Neural progenitor cell (in vitro differentiated cells): ENCODE measurements around the gene STOML1. TPM values are rescaled to one million over a fixed set of nuclear protein-coding genes. Genes with fewer than 3 reads are reported as not detected.

Experiments
- DNase-seq: peaks from one replicate; pipeline ENCODE4 v3.0.0-alpha.2; 2016; ENCODE audit warnings: low spot score
- H2AFZ ChIP-seq: fragments of 200-600 bp; sonication (generic); replicated peaks from 2 replicates; pipeline ENCODE4 v1.6.1; 2016; ENCODE audit warnings: antibody characterized with exemption
- H3F3A ChIP-seq: fragments of 200-600 bp; sonication (generic); 2 replicates; pipeline ENCODE4 v1.6.1; 2016; ENCODE audit warnings: antibody characterized with exemption, low read depth
- H3K27ac ChIP-seq: fragments of 200-600 bp; sonication (generic); 2 replicates; pipeline ENCODE4 v1.5.1; 2016; ENCODE audit warnings: mild to moderate bottlenecking
- H3K27me3 ChIP-seq: fragments of 200-600 bp; sonication (generic); 2 replicates; pipeline ENCODE4 v1.6.1; 2016; ENCODE audit warnings: mild to moderate bottlenecking, moderate library complexity
- H3K36me3 ChIP-seq: fragments of 200-600 bp; sonication (generic); 2 replicates; pipeline ENCODE4 v1.5.1; 2016
- H3K4me1 ChIP-seq: fragments of 200-600 bp; sonication (generic); 2 replicates; pipeline ENCODE4 v1.6.1; 2016; ENCODE audit warnings: mixed run types
- H3K4me2 ChIP-seq: fragments of 200-600 bp; sonication (generic); 2 replicates; pipeline ENCODE4 v1.6.1; 2016
- H3K4me3 ChIP-seq: fragments of 200-600 bp; sonication (generic); 2 replicates; pipeline ENCODE4 v1.5.1; 2016
- H3K79me2 ChIP-seq: fragments of 200-600 bp; sonication (generic); 2 replicates; pipeline ENCODE4 v1.6.1; 2016; ENCODE audit warnings: low read depth
- H3K9ac ChIP-seq: fragments of 200-600 bp; sonication (generic); 2 replicates; pipeline ENCODE4 v1.6.1; 2016
- H3K9me3 ChIP-seq: fragments of 200-600 bp; sonication (generic); 2 replicates; pipeline ENCODE4 v1.5.1; 2016; ENCODE audit warnings: low read depth
- H4K20me1 ChIP-seq: fragments of 200-600 bp; sonication (generic); 2 replicates; pipeline ENCODE4 v1.6.1; 2016; ENCODE audit warnings: low read depth
- H3K27ac Mint-ChIP-seq: 3 replicates; pipeline ENCODE4 v1.8.0; 2021; ENCODE audit warnings: mixed read lengths
- H3K27me3 Mint-ChIP-seq: 2 replicates; pipeline ENCODE4 v1.8.0; 2022; ENCODE audit warnings: low read depth, mild to moderate bottlenecking, inconsistent platforms, moderate library complexity, mixed read lengths; ENCODE audit not compliant: insufficient read depth
- H3K36me3 Mint-ChIP-seq: 3 replicates; pipeline ENCODE4 v1.8.0; 2021; ENCODE audit warnings: mixed read lengths
- H3K4me1 Mint-ChIP-seq: 3 replicates; pipeline ENCODE4 v1.8.0; 2021; ENCODE audit warnings: mixed read lengths
- H3K4me3 Mint-ChIP-seq: 3 replicates; pipeline ENCODE4 v1.8.0; 2021; ENCODE audit warnings: mild to moderate bottlenecking, moderate library complexity, mixed read lengths
- H3K9me3 Mint-ChIP-seq: 3 replicates; pipeline ENCODE4 v1.8.0; 2020; ENCODE audit warnings: mixed read lengths
- EZH2 ChIP-seq: fragments of 200-600 bp; sonication (generic); IDR thresholded peaks from 2 replicates; pipeline ENCODE4 v1.6.1; 2017; ENCODE audit warnings: antibody characterized with exemption, mild to moderate bottlenecking, moderate library complexity
- EZH2phosphoT487 ChIP-seq: fragments of 200-600 bp; sonication (generic); IDR thresholded peaks from 2 replicates; pipeline ENCODE4 v1.6.1; 2017; ENCODE audit warnings: antibody characterized with exemption
- total RNA-seq: library from RNA; depleted of rRNA; stranded (reverse); fragments of >200 nt; gene quantifications from 2 replicates; pipeline ENCODE4 v1.2.3, GENCODE V29; 2015; ENCODE audit warnings: low replicate concordance
- TF ChIP-seq, protein P1 (sequence below): fragments of 200-600 bp; sonication (generic); IDR thresholded peaks from 2 replicates; pipeline ENCODE4 v1.5.1; 2017; ENCODE audit warnings: antibody characterized with exemption, mild to moderate bottlenecking

STOML1 gene
- total RNA-seq, 1 donor from 2014 or later, result 2.0 TPM

DNA sequence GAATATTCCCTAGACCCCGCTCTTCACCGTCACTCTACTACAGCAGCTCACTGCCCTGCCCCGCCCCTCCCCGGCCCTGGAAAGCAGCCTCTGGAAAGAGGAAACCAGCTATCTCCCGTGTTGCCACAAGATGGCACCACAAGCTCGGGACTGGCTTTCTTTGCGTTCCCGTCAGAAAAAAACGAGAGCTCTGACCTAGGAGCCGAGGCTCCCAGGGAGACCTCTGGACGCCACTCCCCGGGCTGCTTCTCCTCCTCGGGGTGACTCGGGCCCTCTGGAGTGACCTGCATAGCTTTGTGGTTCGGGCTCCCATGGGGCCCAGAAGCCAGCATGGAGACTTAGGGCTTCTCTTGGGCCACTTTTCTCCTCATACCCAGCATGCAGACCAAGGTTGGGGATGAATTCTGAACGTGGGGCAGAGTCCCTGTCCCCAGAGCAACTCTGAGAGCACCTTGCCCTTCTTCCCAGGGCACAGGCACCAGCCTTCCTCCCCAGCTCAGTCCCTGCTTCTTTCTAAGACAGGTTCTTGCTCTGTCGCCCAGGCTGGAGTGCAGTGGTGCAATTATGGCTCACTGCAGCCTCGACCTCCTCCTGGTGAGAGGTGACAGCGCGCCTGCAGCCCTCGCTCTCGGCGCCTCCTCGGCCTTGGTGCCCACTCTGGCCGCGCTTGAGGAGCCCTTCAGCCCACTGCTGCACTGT lies 19.0 kb downstream of the STOML1 start:
- no peaks in the 10 kb centered on the region for H3K36me3 Mint-ChIP-seq
- H3F3A ChIP-seq, result no peaks in the 10 kb centered on the region
- peak overlapping the region; percentile 99 for H2AFZ ChIP-seq
- H3K9ac ChIP-seq, result no peak overlapping the region
- H3K4me1 ChIP-seq, result peaks cover 2% of the 10 kb centered on the region
- H3K79me2 ChIP-seq, result no peaks in the 10 kb centered on the region
- peak; percentile 92 for DNase-seq
- no peak overlapping the region for H3K4me3 ChIP-seq
- no peak overlapping the region for H3K4me3 Mint-ChIP-seq
- no peak overlapping the region for H3K27ac Mint-ChIP-seq
- peaks cover 30% of the 10 kb centered on the region for H3K27me3 ChIP-seq
- H3K4me1 Mint-ChIP-seq, result peaks cover 3% of the 10 kb centered on the region
- H3K9me3 ChIP-seq, result no peaks in the 10 kb centered on the region
- H3K27me3 Mint-ChIP-seq, result peaks cover 7% of the 10 kb centered on the region
- no peak overlapping the region for H3K27ac ChIP-seq
- no peak for TF ChIP-seq EZH2phosphoT487
- TF ChIP-seq, protein P1, sequence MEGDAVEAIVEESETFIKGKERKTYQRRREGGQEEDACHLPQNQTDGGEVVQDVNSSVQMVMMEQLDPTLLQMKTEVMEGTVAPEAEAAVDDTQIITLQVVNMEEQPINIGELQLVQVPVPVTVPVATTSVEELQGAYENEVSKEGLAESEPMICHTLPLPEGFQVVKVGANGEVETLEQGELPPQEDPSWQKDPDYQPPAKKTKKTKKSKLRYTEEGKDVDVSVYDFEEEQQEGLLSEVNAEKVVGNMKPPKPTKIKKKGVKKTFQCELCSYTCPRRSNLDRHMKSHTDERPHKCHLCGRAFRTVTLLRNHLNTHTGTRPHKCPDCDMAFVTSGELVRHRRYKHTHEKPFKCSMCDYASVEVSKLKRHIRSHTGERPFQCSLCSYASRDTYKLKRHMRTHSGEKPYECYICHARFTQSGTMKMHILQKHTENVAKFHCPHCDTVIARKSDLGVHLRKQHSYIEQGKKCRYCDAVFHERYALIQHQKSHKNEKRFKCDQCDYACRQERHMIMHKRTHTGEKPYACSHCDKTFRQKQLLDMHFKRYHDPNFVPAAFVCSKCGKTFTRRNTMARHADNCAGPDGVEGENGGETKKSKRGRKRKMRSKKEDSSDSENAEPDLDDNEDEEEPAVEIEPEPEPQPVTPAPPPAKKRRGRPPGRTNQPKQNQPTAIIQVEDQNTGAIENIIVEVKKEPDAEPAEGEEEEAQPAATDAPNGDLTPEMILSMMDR, result peak; percentile 85
- TF ChIP-seq EZH2, result no peak
- H3K9me3 Mint-ChIP-seq, result no peaks in the 10 kb centered on the region
- H4K20me1 ChIP-seq, result no peaks in the 10 kb centered on the region
- no peaks in the 10 kb centered on the region for H3K36me3 ChIP-seq
- peak overlapping the region; percentile 72 for H3K4me2 ChIP-seq

DNA sequence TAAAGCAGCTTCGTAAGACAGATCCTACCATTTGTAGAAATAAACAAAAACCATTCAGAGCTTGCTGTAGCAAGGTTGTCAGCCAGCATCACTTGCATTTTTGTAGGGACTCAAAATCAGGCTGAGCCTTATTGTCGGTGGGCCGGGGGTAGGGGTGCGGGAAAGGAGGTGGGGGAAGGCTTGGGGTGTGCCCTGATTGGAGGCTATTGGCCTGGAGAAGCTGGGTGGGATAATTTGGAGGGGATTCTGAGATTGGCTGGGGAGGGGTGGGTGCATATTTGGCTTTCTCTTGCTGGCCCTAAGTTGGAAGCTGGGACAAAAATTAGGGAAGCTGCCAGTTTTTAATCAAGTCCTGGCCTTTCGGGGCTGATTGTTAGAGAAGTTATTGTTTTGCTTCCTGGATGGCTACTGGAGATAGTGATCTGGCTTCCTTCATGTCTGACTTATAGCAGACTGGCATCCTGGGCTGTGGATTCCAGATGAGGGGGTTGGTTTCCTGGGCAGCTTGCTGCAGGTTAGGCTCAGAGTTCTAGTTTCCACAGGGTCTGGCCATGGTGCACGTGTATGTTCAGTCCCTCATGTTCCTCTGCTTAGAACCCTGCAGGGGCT lies 22.8 kb downstream of the STOML1 start:
- no peaks in the 10 kb centered on the region for H4K20me1 ChIP-seq
- no peak overlapping the region for H2AFZ ChIP-seq
- no peaks in the 10 kb centered on the region for H3K36me3 ChIP-seq
- H3K79me2 ChIP-seq, result no peaks in the 10 kb centered on the region
- H3K4me1 Mint-ChIP-seq, result peaks cover 22% of the 10 kb centered on the region
- H3F3A ChIP-seq, result peaks cover 7% of the 10 kb centered on the region
- H3K9me3 Mint-ChIP-seq, result no peaks in the 10 kb centered on the region
- H3K27ac Mint-ChIP-seq, result no peak overlapping the region
- H3K4me1 ChIP-seq, result peaks cover 10% of the 10 kb centered on the region
- H3K9ac ChIP-seq, result no peak overlapping the region
- no peak overlapping the region for H3K4me2 ChIP-seq
- H3K4me3 Mint-ChIP-seq, result no peak overlapping the region
- peaks cover 10% of the 10 kb centered on the region for H3K27me3 Mint-ChIP-seq
- no peak for DNase-seq
- TF ChIP-seq, protein P1, result no peak
- TF ChIP-seq EZH2phosphoT487, result no peak
- TF ChIP-seq EZH2, result no peak
- H3K4me3 ChIP-seq, result no peak overlapping the region
- H3K9me3 ChIP-seq, result no peaks in the 10 kb centered on the region
- H3K27ac ChIP-seq, result no peak overlapping the region
- H3K27me3 ChIP-seq, result peaks cover 14% of the 10 kb centered on the region
- H3K36me3 Mint-ChIP-seq, result no peaks in the 10 kb centered on the region

DNA sequence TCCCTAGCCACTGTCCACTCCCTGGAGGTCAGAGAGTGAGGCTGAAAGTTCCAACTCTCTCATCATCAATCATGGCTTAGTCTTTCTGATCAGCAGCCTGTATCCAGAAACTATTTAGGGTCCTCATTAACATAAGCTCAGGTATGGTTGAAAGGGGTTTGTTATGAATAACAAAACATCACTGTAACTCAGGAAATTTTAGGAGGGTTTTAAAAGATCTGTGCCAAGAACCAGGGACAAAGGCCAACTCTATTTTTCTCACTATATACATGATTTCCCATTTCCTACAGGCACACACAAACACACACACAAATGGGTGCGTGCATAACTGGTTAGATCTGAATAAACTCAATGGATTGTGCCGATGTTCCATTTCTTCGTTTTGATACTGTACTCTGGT lies 23.6 kb downstream of the STOML1 start:
- H3K27ac Mint-ChIP-seq, result no peak overlapping the region
- H3K36me3 Mint-ChIP-seq, result no peaks in the 10 kb centered on the region
- DNase-seq, result no peak

More for the DNA sequence above, 23.6 kb downstream of the STOML1 start:
- no peak overlapping the region for H3K27ac ChIP-seq
- no peaks in the 10 kb centered on the region for H3K9me3 Mint-ChIP-seq
- H3K27me3 Mint-ChIP-seq, result peaks cover 10% of the 10 kb centered on the region
- H3K4me3 ChIP-seq, result no peak overlapping the region
- H3K79me2 ChIP-seq, result no peaks in the 10 kb centered on the region
- H3K27me3 ChIP-seq, result peaks cover 14% of the 10 kb centered on the region
- no peak overlapping the region for H3K4me3 Mint-ChIP-seq
- H3K9me3 ChIP-seq, result no peaks in the 10 kb centered on the region
- H4K20me1 ChIP-seq, result no peaks in the 10 kb centered on the region
- H3K4me2 ChIP-seq, result no peak overlapping the region
- peaks cover 10% of the 10 kb centered on the region for H3K4me1 ChIP-seq
- TF ChIP-seq, protein P1, result no peak
- no peak for TF ChIP-seq EZH2
- TF ChIP-seq EZH2phosphoT487, result no peak
- H3K9ac ChIP-seq, result no peak overlapping the region
- H3K4me1 Mint-ChIP-seq, result peaks cover 22% of the 10 kb centered on the region
- peaks cover 7% of the 10 kb centered on the region for H3F3A ChIP-seq
- H2AFZ ChIP-seq, result no peak overlapping the region
- H3K36me3 ChIP-seq, result no peaks in the 10 kb centered on the region
